Psoas muscle (tissue), 8 donors: ENCODE data around the gene LIMK2. TPM values are rescaled to one million over a fixed set of nuclear protein-coding genes. Genes with fewer than 3 reads are reported as not detected.

Experiments
- ATAC-seq, 4 donors: fragments of 200-7000 bp; cut with Tn5 transposase; one replicate each; pipeline ENCODE4 v1.9.1; 2020; ENCODE audit warnings: moderate library complexity in 3 of 4, mild to moderate bottlenecking in 2 of 4
- DNase-seq, 2 donors: peaks; one replicate each; pipeline ENCODE4 v3.0.0-alpha.2; 2020
- H3K27ac ChIP-seq: fragments of 200-600 bp; one replicate; pipeline ENCODE4 v1.8.0; 2022
- H3K27me3 ChIP-seq, 3 donors: fragments of 200-600 bp in 1 of 3; one replicate each; pipeline versions ENCODE4 v1.6.1 to v1.8.0; 2013 to 2022; ENCODE audit warnings: low read length in 2 of 3, mild to moderate bottlenecking in 2 of 3, moderate library complexity in 1 of 3; ENCODE audit not compliant: insufficient read depth in 3 of 3
- H3K36me3 ChIP-seq, 2 donors: fragments of 200-600 bp in 1 of 2; one replicate each; pipeline versions ENCODE4 v1.6.1 to v1.8.0; 2013 to 2022; ENCODE audit warnings: low read depth in 1 of 2, mild to moderate bottlenecking in 1 of 2, moderate library complexity in 1 of 2; ENCODE audit not compliant: insufficient read depth in 1 of 2
- H3K4me1 ChIP-seq: fragments of 200-600 bp; one replicate; pipeline ENCODE4 v1.8.0; 2022
- H3K4me3 ChIP-seq: fragments of 200-600 bp; one replicate; pipeline ENCODE4 v1.8.0; 2022; ENCODE audit warnings: mild to moderate bottlenecking
- H3K9me3 ChIP-seq: fragments of 200-600 bp; one replicate; pipeline ENCODE4 v1.8.0; 2022
- CTCF ChIP-seq: fragments of 200-600 bp; IDR thresholded peaks from one replicate; pipeline ENCODE4 v1.8.0; 2022; ENCODE audit warnings: antibody characterized with exemption
- WGBS, 3 donors: extraction: QIAGEN DNeasy Blood & Tissue Kit; methylation state at CpG; one replicate each; pipeline versions ENCODE4 v1.1.6 to v1.1.7; 2013; 5-methylcytosine and 5-hydroxymethylcytosine counted together
- intact Hi-C, 2 donors: fragments of 100-400 bp; cut with DNase I; formaldehyde crosslinking; loops; one replicate each; pipeline versions ENCODE4 v1.11.0 to v1.14.2; 2022
- polyA plus RNA-seq, 3 donors: library from polyadenylated mRNA; stranded (reverse); fragments of 200-250 nt; gene quantifications; one replicate each; pipeline ENCODE4 v1.2.3, GENCODE V29; 2013
- total RNA-seq, 4 donors: library from RNA; stranded (reverse); fragmentation: NEBNext Ultra II Directional in 2 of 4; extraction: Animal tissue kit (Norgen Biotek cat#: 25700) in 2 of 4; gene quantifications; one replicate each; pipeline versions ENCODE4 v1.2.1 to v1.2.4, GENCODE V29; 2021 to 2023
- donor health status: healthy with polysubstance abuse.
- donor health status: DM: no; HTN: no; CAD: no; lungs with moderate emphysema.
- donor health status: Bipolar disorder and iron deficiency.
- donor health status: healthy.
- donor health status: DM: yes; HTN: yes; CAD: no.
- donor health status: DM: no; HTN: no; CAD: no.
- donor health status: DM: no; HTN: no; CAD: no.
- donor health status: DM: yes; HTN: yes; CAD: no.

LIMK2 gene
- total and polyA plus RNA-seq, 7 donors: 4.0 to 73.5 (median 12.5) TPM

- no peak for TF ChIP-seq CTCF
- 73 to 88% (median 74%) methylated on average over 8 of the region's 8 CpGs for WGBS, 3 donors
- Histone ChIP-seq H3K4me1 (peaks cover 21% of the 10 kb centered on the region), H3K4me3 (no peak overlapping the region), H3K27me3 (no peaks in the 10 kb centered on the region), H3K27ac (no peak overlapping the region), H3K36me3 (peaks cover 0 to 70% of the 10 kb centered on the region in 2 donors), H3K9me3 (no peaks in the 10 kb centered on the region)
- DNase-seq: no peak
- ATAC-seq: no peak
- intact Hi-C loops: no loop called here
Observed at GRCh38 chr22:31259798-31260473, 47.8 kb downstream of the LIMK2 start.

GRCh38 chr22:31260474-31260856, 48.4 kb downstream of the LIMK2 start:
- H3K27me3 ChIP-seq: no peaks in the 10 kb centered on the region
- 95 to 99% (median 99%) methylated on average over 3 of the region's 3 CpGs for WGBS, 3 donors
- peaks cover 0 to 73% of the 10 kb centered on the region in 2 donors for H3K36me3 ChIP-seq
- peaks cover 18% of the 10 kb centered on the region for H3K4me1 ChIP-seq
- no peak for TF ChIP-seq CTCF
- intact Hi-C loops: no loop called here
- ATAC-seq: no peak
- DNase-seq: no peak
- H3K9me3 ChIP-seq: no peaks in the 10 kb centered on the region
- H3K27ac ChIP-seq: no peak overlapping the region
- no peak overlapping the region for H3K4me3 ChIP-seq

GRCh38 chr22:31262312-31263133, 50.4 kb downstream of the LIMK2 start:
- ATAC-seq (peak; percentile 93 to 98 (median 98)), DNase-seq (peak; percentile 69 to 90)
- no peak for TF ChIP-seq CTCF
- peaks cover 18% of the 10 kb centered on the region for H3K4me1 ChIP-seq
- no peak overlapping the region for H3K4me3 ChIP-seq
- no peaks in the 10 kb centered on the region for H3K9me3 ChIP-seq
- intact Hi-C loops: no loop called here
- no peaks in the 10 kb centered on the region for H3K27me3 ChIP-seq
- peak overlapping the region; percentile 73 for H3K27ac ChIP-seq
- H3K36me3 ChIP-seq: peaks cover 0 to 93% of the 10 kb centered on the region in 2 donors
- 26 to 27% (median 26%) methylated on average over 13 of the region's 13 CpGs for WGBS, 3 donors

GRCh38 chr22:31263896-31264640, 52.0 kb downstream of the LIMK2 start:
- 95 to 98% (median 95%) methylated on average over 6 of the region's 6 CpGs for WGBS, 3 donors
- H3K9me3 ChIP-seq: no peaks in the 10 kb centered on the region
- intact Hi-C loops: no loop called here
- H3K36me3 ChIP-seq: peaks cover 6 to 94% of the 10 kb centered on the region in 2 donors
- H3K4me1 ChIP-seq: peaks cover 18% of the 10 kb centered on the region
- no peak for DNase-seq
- no peaks in the 10 kb centered on the region for H3K27me3 ChIP-seq
- no peak overlapping the region for H3K27ac ChIP-seq
- no peak overlapping the region for H3K4me3 ChIP-seq
- TF ChIP-seq CTCF: no peak
- ATAC-seq: no peak
